ENCODE results near the gene SUSD2.

Gene SUSD2

DNA sequence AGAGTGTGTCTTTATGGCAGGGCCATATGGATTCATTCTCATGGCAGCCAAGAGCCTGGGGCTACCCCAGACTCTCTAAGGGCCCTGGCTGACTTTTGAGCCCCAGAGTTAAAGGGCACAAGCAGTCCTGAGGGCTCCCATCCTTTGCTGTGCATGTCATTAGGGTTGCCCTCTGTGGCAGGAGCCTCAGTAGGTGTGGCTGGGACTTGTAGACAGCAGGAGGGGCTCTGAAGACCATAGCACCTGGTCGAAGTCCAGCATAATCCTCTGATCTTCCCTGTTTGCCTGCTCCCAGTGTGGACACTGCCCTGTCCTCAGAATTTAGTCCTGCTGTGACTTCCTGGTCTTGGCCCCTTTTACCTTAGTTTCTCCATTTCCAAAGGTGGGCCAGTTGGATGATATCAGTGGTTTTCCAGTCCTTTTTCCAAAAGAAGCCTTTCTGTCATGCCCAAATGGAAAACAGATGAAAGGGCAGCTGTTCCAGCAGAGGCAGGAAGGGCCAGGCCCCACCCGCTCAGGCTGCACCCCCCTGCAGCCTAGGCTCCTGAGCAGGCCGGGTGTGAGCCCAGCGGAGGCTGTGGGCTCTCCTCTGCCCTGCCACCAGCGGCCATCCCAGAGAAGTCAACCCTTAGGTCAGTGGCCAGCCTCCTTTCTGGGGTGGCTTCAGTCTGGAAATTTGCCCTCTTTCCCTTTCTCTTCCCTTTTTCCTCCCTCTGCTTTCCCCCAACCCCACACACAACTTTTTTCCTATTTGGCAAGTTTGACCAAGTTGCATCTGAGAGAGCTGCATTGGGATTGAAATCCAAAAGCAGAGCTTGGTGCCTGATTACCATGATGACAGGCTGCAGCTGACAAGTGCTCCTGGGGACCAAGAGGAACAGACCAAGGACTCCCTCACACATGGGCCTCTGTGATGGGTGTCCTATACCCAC is 32.8 kb upstream of the SUSD2 start:
- H3K9ac ChIP-seq (ENCODE audit: low read length): no peak overlapping the region

DNA sequence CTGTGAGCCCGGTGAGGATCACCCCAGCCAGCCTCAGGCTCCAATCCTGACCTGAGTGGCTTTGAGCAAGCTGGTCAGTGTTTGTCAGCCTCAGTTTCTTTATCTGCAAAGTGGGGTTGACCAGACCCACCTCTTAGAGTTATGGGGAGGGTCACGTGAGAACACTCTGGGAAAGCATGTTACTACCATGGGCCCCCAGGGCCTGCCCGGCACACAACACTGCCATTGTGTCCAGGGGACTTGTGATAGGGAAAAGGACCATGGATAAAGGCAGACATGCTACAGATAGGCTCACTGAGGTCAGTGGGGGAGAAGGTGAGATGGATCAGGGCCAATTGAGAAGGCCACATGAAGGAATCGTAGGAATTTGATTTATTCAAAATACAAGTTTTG is 32.1 kb upstream of the SUSD2 start:
- TF ChIP-seq, protein P1, sequence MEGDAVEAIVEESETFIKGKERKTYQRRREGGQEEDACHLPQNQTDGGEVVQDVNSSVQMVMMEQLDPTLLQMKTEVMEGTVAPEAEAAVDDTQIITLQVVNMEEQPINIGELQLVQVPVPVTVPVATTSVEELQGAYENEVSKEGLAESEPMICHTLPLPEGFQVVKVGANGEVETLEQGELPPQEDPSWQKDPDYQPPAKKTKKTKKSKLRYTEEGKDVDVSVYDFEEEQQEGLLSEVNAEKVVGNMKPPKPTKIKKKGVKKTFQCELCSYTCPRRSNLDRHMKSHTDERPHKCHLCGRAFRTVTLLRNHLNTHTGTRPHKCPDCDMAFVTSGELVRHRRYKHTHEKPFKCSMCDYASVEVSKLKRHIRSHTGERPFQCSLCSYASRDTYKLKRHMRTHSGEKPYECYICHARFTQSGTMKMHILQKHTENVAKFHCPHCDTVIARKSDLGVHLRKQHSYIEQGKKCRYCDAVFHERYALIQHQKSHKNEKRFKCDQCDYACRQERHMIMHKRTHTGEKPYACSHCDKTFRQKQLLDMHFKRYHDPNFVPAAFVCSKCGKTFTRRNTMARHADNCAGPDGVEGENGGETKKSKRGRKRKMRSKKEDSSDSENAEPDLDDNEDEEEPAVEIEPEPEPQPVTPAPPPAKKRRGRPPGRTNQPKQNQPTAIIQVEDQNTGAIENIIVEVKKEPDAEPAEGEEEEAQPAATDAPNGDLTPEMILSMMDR (IDR thresholded peaks at IDR 0.05; ENCODE audit: low read depth, low read length): no peak
- TF ChIP-seq EZH2phosphoT487 (IDR thresholded peaks at IDR 0.05; ENCODE audit: low read depth): no peak
- Histone ChIP-seq H3K36me3 (replicated peaks; ENCODE audit: low read depth, low read length) (peaks cover 2% of the 10 kb centered on the region), H2AFZ (ENCODE audit: low read depth, low read length) (no peak overlapping the region), H3K4me3 (ENCODE audit: low read length) (no peak overlapping the region), H3K79me2 (ENCODE audit: low read length) (no peaks in the 10 kb centered on the region), H3K4me1 (ENCODE audit: low read length) (no peaks in the 10 kb centered on the region), H3K27me3 (ENCODE audit: low read depth, low read length) (no peaks in the 10 kb centered on the region), H3K9ac (ENCODE audit: low read length) (no peak overlapping the region), H3K9me3 (ENCODE audit: insufficient read depth, low read length) (no peaks in the 10 kb centered on the region), H3K4me2 (ENCODE audit: low read length) (no peak overlapping the region), H4K20me1 (ENCODE audit: insufficient read depth, low read length) (no peaks in the 10 kb centered on the region), H3K27ac (ENCODE audit: low read length) (no peak overlapping the region)

More for the DNA sequence above, 32.8 kb upstream of the SUSD2 start:
- no peak overlapping the region for H3K4me3 ChIP-seq (ENCODE audit: low read length)
- no peak overlapping the region for H2AFZ ChIP-seq (ENCODE audit: low read depth, low read length)
- no peak overlapping the region for H3K27ac ChIP-seq (ENCODE audit: low read length)
- H3K79me2 ChIP-seq (ENCODE audit: low read length): no peaks in the 10 kb centered on the region
- H4K20me1 ChIP-seq (ENCODE audit: insufficient read depth, low read length): 0 out of 2 replicates have a peak, but pooled peaks cover under 1% of the 10 kb centered on the region
- no peaks in the 10 kb centered on the region for H3K9me3 ChIP-seq (ENCODE audit: insufficient read depth, low read length)
- H3K4me1 ChIP-seq (ENCODE audit: low read length): no peaks in the 10 kb centered on the region
- no peaks in the 10 kb centered on the region for H3K27me3 ChIP-seq (ENCODE audit: low read depth, low read length)
- no peak overlapping the region for H3K4me2 ChIP-seq (ENCODE audit: low read length)
- no peak for TF ChIP-seq EZH2phosphoT487 (IDR thresholded peaks at IDR 0.05; ENCODE audit: low read depth)
- peaks cover 2% of the 10 kb centered on the region for H3K36me3 ChIP-seq (replicated peaks; ENCODE audit: low read depth, low read length)

DNA sequence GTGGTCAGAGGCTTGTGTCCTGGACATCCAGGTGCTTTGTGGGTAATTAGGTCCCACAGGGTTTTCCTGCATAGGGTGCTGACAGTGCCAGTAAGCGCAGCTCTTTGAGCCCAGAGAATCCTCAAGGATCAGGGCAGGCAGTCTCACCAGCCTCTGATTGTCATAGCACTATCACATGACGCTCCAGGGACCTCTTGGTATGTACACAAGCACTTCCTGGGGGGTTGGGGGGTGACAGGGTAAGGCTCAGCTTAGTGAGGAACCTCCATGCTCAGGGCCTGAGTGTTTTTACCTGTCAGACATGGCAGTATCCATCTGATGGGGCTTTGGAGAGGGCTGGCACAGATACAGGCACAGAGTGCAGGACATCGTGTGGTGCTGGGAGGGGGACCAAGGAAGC is 27.9 kb upstream of the SUSD2 start:
- Histone ChIP-seq H3K36me3 (replicated peaks; ENCODE audit: low read depth, low read length) (no peaks in the 10 kb centered on the region), H3K27me3 (ENCODE audit: low read depth, low read length) (no peaks in the 10 kb centered on the region), H3K79me2 (ENCODE audit: low read length) (no peaks in the 10 kb centered on the region), H3K4me3 (ENCODE audit: low read length) (no peak overlapping the region), H3K9me3 (ENCODE audit: insufficient read depth, low read length) (no peaks in the 10 kb centered on the region), H3K4me1 (ENCODE audit: low read length) (peaks cover 17% of the 10 kb centered on the region), H4K20me1 (ENCODE audit: insufficient read depth, low read length) (no peaks in the 10 kb centered on the region; the same call in 1 of the 2 replicates), H3K9ac (ENCODE audit: low read length) (no peak overlapping the region), H2AFZ (ENCODE audit: low read depth, low read length) (no peak overlapping the region), H3K27ac (ENCODE audit: low read length) (no peak overlapping the region), H3K4me2 (ENCODE audit: low read length) (no peak overlapping the region)
- no peak for TF ChIP-seq EZH2phosphoT487 (IDR thresholded peaks at IDR 0.05; ENCODE audit: low read depth)
- TF ChIP-seq, protein P1 (IDR thresholded peaks at IDR 0.05; ENCODE audit: low read depth, low read length): no peak

DNA sequence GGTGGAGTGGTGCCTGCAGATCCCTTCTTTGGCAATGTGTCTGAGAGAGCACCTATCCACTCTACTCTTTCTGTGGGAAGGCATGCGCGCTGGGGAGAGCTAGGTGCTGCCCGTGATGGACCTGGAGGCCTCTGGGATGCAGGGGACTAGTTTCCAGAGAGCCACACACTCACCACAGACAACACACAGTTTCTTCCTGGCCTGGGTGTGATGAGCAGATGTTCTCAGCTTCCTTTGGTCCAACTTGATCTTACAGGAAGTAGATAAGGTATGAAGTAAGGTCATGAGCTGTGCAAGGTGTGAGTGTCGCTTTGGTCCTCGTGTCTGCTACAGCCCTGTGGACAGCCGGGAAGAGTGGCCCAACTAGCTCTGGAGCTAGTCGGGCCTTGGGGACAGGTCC is 27.3 kb upstream of the SUSD2 start:
- no peak overlapping the region for H3K4me2 ChIP-seq (ENCODE audit: low read length)
- no peak for TF ChIP-seq EZH2phosphoT487 (IDR thresholded peaks at IDR 0.05; ENCODE audit: low read depth)
- TF ChIP-seq, protein P1 (IDR thresholded peaks at IDR 0.05; ENCODE audit: low read depth, low read length): no peak
- no peak overlapping the region for H3K9ac ChIP-seq (ENCODE audit: low read length)
- no peak overlapping the region for H3K27ac ChIP-seq (ENCODE audit: low read length)
- H2AFZ ChIP-seq (ENCODE audit: low read depth, low read length): no peak overlapping the region
- no peak overlapping the region for H3K4me3 ChIP-seq (ENCODE audit: low read length)
- H3K79me2 ChIP-seq (ENCODE audit: low read length): no peaks in the 10 kb centered on the region
- H3K9me3 ChIP-seq (ENCODE audit: insufficient read depth, low read length): no peaks in the 10 kb centered on the region
- peaks cover 17% of the 10 kb centered on the region for H3K4me1 ChIP-seq (ENCODE audit: low read length)
- no peaks in the 10 kb centered on the region for H3K27me3 ChIP-seq (ENCODE audit: low read depth, low read length)
- no peaks in the 10 kb centered on the region; the same call in 1 of the 2 replicates for H4K20me1 ChIP-seq (ENCODE audit: insufficient read depth, low read length)
- no peaks in the 10 kb centered on the region for H3K36me3 ChIP-seq (replicated peaks; ENCODE audit: low read depth, low read length)
